Subcutaneous adipose tissue (tissue), 4 donors: ENCODE measurements around the gene GPR82. TPM values are rescaled to one million over a fixed set of nuclear protein-coding genes. Genes with fewer than 3 reads are reported as not detected.

Experiments
- total RNA-seq, 4 donors: library from RNA; depleted of rRNA; stranded (reverse); fragments of >200 nt; gene quantifications; one replicate each; pipeline ENCODE4 v1.1.0, GENCODE V29; 2016
- TF ChIP-seq, protein P1 (sequence below): fragments of 450-650 bp; IDR thresholded peaks from one replicate; pipeline ENCODE4 v1.5.1; 2016; ENCODE audit warnings: low read depth, mild to moderate bottlenecking, control low read depth, antibody characterized with exemption, moderate library complexity

The GPR82 gene
- total RNA-seq, 4 donors from 2014 or later: 0.16 to 1.4 (median 0.30) TPM

DNA sequence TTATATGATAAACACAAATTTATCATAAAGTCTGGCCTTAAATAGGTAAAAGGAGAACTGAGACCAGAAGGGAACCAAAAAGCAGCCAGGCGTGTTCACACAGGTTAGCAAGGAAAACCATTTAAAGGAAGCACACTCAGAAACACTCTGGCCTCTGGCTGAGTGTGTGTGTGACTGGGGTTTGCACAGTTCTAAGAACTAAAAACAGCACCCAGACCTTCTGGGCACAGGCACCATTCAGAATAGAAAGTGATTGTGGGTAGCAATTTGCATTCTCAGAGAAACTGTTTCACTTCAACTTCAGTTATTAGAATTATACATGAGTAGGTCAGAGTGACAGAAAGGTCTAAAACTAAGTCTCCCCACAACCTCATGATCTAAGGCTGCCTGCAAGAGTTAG is 10.0 kb downstream of the GPR82 start:
- TF ChIP-seq, protein P1, sequence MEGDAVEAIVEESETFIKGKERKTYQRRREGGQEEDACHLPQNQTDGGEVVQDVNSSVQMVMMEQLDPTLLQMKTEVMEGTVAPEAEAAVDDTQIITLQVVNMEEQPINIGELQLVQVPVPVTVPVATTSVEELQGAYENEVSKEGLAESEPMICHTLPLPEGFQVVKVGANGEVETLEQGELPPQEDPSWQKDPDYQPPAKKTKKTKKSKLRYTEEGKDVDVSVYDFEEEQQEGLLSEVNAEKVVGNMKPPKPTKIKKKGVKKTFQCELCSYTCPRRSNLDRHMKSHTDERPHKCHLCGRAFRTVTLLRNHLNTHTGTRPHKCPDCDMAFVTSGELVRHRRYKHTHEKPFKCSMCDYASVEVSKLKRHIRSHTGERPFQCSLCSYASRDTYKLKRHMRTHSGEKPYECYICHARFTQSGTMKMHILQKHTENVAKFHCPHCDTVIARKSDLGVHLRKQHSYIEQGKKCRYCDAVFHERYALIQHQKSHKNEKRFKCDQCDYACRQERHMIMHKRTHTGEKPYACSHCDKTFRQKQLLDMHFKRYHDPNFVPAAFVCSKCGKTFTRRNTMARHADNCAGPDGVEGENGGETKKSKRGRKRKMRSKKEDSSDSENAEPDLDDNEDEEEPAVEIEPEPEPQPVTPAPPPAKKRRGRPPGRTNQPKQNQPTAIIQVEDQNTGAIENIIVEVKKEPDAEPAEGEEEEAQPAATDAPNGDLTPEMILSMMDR: no peak

DNA sequence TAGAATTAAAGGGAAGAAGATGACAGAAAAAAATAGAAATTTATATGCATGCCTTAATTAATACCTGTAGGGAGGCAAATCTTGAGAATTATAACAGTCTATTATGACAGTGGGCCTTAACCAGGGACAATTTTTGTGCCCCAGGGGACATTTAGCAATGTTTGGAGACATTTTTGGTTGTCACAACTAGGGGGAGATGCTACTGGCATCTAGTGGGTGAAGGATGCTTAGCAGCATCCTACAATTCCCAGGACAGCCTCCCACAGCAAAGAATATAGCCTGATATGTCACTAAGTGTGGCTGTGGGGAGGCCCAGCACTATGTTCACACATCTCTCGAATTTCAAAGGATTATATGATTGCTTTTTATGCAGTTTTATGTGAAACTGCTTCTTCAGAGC is 10.5 kb downstream of the GPR82 start:
- TF ChIP-seq, protein P1: no peak

DNA sequence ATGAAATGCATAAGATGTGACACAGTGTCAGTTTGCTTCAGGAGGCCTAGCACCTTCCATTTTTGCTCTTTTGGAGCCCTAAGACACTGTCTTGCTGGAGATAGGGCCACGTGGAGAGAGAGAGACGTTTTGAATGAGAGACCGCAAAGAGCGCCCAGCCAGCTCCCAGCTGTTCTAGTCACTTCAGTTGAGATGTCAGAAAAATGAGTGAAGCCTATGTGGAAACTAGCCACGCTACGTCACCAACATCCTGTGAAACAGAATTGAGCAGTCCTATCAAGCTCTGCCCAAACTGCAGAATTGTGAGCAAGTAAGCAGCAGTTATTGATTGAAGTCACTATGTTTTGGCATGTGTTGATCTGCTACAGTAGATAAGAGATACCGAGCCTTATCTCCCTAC is 13.1 kb downstream of the GPR82 start:
- TF ChIP-seq, protein P1: no peak

DNA sequence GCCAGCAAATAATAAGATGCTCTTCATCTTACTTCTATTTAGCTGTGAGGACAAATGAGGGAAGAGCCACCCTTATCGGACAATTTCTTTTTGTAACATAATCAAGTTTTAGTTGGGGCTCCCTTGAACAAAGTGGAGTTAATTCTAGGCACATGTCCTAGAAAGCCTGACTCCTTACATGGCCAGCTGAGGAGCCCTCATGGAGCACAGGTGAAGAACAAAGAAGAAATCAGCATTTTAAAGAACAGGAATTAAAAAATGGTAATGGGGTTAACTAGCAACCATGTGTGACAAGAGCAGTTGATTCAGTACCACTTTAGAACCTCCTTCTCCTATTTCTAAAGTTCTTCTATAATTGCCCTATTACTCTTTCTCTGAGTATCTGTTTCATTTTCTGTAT is 15.9 kb downstream of the GPR82 start:
- TF ChIP-seq, protein P1: no peak

DNA sequence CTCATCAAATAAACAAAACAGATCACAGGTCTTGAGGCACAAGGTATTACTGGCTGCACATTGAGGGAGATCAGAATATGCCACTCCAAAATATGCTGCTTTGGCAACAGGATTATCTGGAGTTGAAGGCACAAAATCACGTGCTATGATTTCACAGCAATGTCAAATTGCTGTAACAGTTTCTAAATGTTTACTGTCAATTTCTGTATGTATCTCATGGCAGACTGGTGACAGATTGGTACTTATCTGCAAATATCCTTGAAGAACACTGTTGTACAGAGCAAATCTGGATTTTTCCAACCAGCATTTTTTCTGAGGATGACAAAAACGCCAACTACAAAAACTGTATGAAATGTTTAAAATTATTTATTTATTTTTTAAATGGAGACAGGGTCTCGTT is 26.7 kb downstream of the GPR82 start:
- TF ChIP-seq, protein P1: no peak

DNA sequence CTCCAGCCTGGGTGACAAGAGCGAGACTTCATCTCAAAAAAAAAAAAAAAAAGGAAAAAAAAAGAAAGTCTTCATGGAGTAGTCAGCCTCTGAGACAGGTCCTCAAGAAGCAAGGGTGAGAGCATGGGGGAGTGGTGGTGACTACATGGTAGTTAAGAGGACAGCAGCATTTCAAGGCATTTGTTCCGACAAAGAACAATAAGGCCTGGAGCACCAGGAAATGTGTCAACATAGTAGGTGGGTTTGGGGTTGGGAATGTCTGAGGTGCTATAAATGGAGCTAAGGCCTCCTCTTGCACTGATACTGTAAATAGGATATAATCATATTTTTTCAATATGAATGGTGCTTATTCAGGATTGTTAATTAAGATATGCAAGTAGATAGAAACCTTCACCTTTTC is 34.4 kb downstream of the GPR82 start:
- TF ChIP-seq, protein P1: no peak

DNA sequence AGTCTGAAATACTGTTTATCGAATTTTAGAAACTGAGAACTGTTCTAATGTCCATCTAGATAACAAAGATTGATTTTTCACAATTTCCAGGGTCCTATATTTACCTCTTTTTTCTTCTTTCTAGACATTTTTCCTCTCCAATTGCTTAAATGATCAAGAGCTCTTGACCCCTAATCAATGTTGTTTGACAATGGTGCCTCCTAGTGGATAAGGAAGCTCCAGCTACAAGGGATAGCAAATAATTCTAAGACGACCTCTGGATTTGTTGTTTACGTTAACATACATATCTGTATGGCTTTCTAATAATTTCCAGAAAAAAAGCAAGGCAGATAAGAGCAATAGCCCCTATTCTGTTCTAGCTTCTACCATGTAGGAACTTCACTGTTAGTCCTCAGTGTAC is 35.8 kb downstream of the GPR82 start:
- TF ChIP-seq, protein P1: no peak
